Ovary (tissue), 9 donors: Measurements from ENCODE around the gene PARN. TPM values are rescaled to one million over a fixed set of nuclear protein-coding genes. Genes with fewer than 3 reads are reported as not detected.
A peak's percentile ranks its signal among the peaks of the same experiment; 100 is the strongest.

Experiments
- DNase-seq, 5 donors: peaks; one replicate each; pipeline ENCODE4 v3.0.0-alpha.2; 2019 to 2020
- H3K27ac ChIP-seq, 2 donors: fragments of 200-600 bp; one replicate each; pipeline versions ENCODE4 v1.5.1 to v1.8.0; 2019 to 2022
- H3K27me3 ChIP-seq: fragments of 200-600 bp; one replicate; pipeline ENCODE4 v1.8.0; 2022
- H3K36me3 ChIP-seq: fragments of 200-600 bp; sonication (generic); one replicate; pipeline ENCODE4 v1.5.1; 2019
- H3K4me1 ChIP-seq: one replicate; pipeline ENCODE4 v1.8.1; 2013; ENCODE audit warnings: mild to moderate bottlenecking, moderate library complexity; ENCODE audit not compliant: insufficient read depth
- H3K4me3 ChIP-seq: fragments of 200-600 bp; sonication (generic); one replicate; pipeline ENCODE4 v1.5.1; 2017
- H3K9me3 ChIP-seq, 2 donors: fragments of 200-600 bp in 1 of 2; sonication (generic) in 1 of 2; one replicate each; pipeline versions ENCODE4 v1.5.1 to v1.8.1; 2013 to 2019; ENCODE audit warnings: mild to moderate bottlenecking in 1 of 2, moderate library complexity in 1 of 2
- EP300 ChIP-seq: sonication (generic); formaldehyde crosslinking; IDR thresholded peaks from one replicate; pipeline ENCODE4 v1.6.1; 2017; ENCODE audit warnings: antibody characterized with exemption
- POLR2A ChIP-seq: fragments of 450-650 bp; IDR thresholded peaks from one replicate; pipeline ENCODE4 v1.6.1; 2017; ENCODE audit warnings: antibody characterized with exemption, mild to moderate bottlenecking, moderate library complexity
- WGBS, 3 donors: extraction: QIAGEN DNeasy Blood & Tissue Kit in 1 of 3; methylation state at CpG; one replicate each; pipeline versions ENCODE4 v1.1.5 to v1.1.7; 2013 to 2017; 5-methylcytosine and 5-hydroxymethylcytosine counted together
- intact Hi-C, 4 donors: fragments of 100-400 bp; cut with DNase I; formaldehyde crosslinking; loops; one replicate each; pipeline versions ENCODE4 v1.11.0 to v1.15.1; 2022 to 2023
- polyA plus RNA-seq, 2 donors: library from polyadenylated mRNA; stranded (reverse); fragments of 200-250 nt in 1 of 2; fragments of 350-450 nt in 1 of 2; fragmentation: Illumina TruSeq in 1 of 2; extraction: RNeasy Lipid Tissue Mini Kit (QIAGEN cat#74804) in 1 of 2; gene quantifications; one replicate each; pipeline ENCODE4 v1.2.3, GENCODE V29; 2013 to 2014
- total RNA-seq, 7 donors: library from RNA; depleted of rRNA in 2 of 7; stranded (reverse); fragments of >200 nt in 2 of 7; fragmentation: NEBNext Ultra II Directional in 3 of 7; extraction: Animal tissue kit (Norgen Biotek cat#: 25700) in 3 of 7; gene quantifications; one replicate each; pipeline versions ENCODE4 v1.1.0 to v1.2.4, GENCODE V29; 2016 to 2023
- TF ChIP-seq, protein P1 (sequence below), 3 donors: fragments of 450-650 bp in 2 of 3; fragments of 200-600 bp in 1 of 3; IDR thresholded peaks; one replicate each; pipeline versions ENCODE4 v1.5.1 to v1.8.0; 2016 to 2022; ENCODE audit warnings: antibody characterized with exemption in 3 of 3, mild to moderate bottlenecking in 1 of 3
- donor health status: DM: no; HTN: no; CAD: no; lungs with moderate emphysema.
- donor health status: DM: no; HTN: no; CAD: no.
- donor health status: Bipolar disorder and iron deficiency.
- donor health status: DM: yes; HTN: yes; CAD: no.
- donor health status: DM: no; HTN: no; CAD: no.
- donor health status: DM: yes; HTN: yes; CAD: no.

PARN gene
- total and polyA plus RNA-seq, 9 donors = 19.5 to 42.0 (median 29.0) TPM

DNA sequence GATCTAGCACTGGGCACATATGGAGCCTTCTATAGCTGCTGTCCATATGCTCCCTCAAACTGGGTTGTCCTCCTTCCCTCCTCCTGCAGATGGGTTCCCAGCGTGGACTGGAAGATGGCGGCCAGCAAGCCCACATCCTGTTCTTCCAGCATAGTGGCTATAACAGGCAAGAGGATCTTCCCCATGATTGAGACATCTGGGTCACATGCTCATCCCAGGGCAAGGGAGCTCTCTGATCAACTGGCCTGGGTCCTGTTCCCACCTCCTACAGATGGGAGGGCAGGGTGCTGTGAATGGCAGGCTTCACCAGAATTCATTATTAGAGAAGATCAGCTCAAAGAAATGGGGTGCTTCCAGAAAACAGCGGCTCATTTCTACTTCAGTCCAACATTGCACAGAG, 210.2 kb downstream of the PARN start:
- intact Hi-C loops = no loop called here
- Histone ChIP-seq H3K27me3 (no peaks in the 10 kb centered on the region), H3K27ac (no peak overlapping the region), H3K9me3 (no peaks in the 10 kb centered on the region), H3K4me1 (peaks cover 2% of the 10 kb centered on the region), H3K36me3 (no peaks in the 10 kb centered on the region), H3K4me3 (no peak overlapping the region)
- DNase-seq = no peak
- TF ChIP-seq EP300 = no peak
- TF ChIP-seq, protein P1, sequence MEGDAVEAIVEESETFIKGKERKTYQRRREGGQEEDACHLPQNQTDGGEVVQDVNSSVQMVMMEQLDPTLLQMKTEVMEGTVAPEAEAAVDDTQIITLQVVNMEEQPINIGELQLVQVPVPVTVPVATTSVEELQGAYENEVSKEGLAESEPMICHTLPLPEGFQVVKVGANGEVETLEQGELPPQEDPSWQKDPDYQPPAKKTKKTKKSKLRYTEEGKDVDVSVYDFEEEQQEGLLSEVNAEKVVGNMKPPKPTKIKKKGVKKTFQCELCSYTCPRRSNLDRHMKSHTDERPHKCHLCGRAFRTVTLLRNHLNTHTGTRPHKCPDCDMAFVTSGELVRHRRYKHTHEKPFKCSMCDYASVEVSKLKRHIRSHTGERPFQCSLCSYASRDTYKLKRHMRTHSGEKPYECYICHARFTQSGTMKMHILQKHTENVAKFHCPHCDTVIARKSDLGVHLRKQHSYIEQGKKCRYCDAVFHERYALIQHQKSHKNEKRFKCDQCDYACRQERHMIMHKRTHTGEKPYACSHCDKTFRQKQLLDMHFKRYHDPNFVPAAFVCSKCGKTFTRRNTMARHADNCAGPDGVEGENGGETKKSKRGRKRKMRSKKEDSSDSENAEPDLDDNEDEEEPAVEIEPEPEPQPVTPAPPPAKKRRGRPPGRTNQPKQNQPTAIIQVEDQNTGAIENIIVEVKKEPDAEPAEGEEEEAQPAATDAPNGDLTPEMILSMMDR (IDR thresholded peaks at IDR 0.05) = no peak
- no peak for TF ChIP-seq POLR2A
- 91 to 98% (median 95%) methylated on average over 3 of the region's 3 CpGs for WGBS, 3 donors

DNA sequence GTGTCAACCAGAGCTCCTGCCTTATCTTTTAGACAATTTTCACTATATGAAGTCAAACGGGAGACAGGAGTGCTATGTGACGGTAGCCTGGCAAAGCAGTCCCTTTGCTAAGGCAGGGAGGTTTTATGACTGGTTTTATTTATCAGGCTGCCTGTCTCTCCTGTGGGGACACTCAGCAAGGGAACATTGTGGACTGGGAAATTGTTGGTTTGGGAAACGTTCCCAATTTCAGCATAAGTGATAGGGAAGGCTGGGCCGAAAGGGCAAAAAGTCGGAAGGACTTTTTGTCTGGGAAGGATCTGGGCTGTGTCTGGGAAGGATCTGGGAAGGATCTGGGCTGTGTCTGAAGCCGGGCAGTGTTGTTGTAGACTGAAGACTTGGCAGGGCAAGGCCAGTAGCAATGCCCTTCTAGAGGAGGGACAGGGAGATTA, 211.2 kb downstream of the PARN start:
- no peaks in the 10 kb centered on the region for H3K9me3 ChIP-seq
- no peak for DNase-seq
- intact Hi-C loops = no loop called here
- WGBS, 3 donors = 53 to 65% (median 55%) methylated on average over 6 of the region's 6 CpGs
- no peaks in the 10 kb centered on the region for H3K36me3 ChIP-seq
- no peak overlapping the region for H3K4me3 ChIP-seq
- H3K27me3 ChIP-seq = no peaks in the 10 kb centered on the region
- no peak overlapping the region for H3K27ac ChIP-seq
- TF ChIP-seq, protein P1 (IDR thresholded peaks at IDR 0.05) = no peak
- no peak for TF ChIP-seq POLR2A
- peaks cover 2% of the 10 kb centered on the region for H3K4me1 ChIP-seq

DNA sequence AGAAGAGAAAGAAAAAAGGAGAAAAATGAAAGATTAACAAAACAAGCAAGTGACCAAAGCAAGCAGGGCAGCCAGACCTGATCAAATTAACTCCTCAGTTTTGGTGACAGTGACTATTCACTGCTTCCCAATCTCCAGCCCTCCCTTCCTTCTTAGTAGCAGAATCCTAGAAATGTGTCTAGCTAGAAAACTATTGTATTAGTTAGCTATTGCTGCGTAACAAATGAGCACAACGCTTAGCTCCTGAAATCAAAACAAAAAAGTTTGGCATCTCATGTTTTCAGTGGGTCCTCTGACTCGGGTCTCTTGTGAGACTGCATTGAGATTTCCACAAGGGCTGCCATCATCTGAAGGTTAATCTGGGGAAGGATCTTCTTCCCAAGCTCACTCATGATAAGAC, 213.9 kb downstream of the PARN start:
- no peak overlapping the region for H3K4me3 ChIP-seq
- TF ChIP-seq EP300 = no peak
- TF ChIP-seq POLR2A = no peak
- TF ChIP-seq, protein P1 (IDR thresholded peaks at IDR 0.05) = no peak
- H3K27ac ChIP-seq = no peak overlapping the region
- no peak for DNase-seq
- intact Hi-C loops = no loop called here
- H3K27me3 ChIP-seq = no peaks in the 10 kb centered on the region
- peaks cover 2% of the 10 kb centered on the region for H3K4me1 ChIP-seq
- H3K36me3 ChIP-seq = no peaks in the 10 kb centered on the region
- WGBS, 3 donors = 93 to 95% (median 94%) methylated on average over 3 of the region's 3 CpGs
- no peaks in the 10 kb centered on the region for H3K9me3 ChIP-seq

DNA sequence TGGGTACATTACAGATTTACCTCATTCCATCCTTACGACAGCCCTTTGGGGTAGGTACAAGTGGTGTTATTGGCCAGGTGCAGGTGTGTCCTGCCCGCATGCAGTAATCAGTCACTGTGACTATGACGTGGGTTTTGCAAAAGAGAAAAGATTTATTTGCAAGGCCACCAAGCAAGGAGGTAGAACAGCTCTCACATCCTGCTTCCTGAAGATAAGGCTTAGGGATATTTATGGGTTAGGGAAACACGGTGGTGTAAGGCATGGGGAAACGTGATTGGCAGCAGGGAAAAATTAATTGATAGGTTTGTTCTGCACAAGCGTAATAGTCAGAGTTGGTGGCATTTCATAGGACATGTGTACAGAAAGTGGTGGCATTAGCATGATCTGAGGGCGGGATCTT, 214.8 kb downstream of the PARN start:
- no peak overlapping the region for H3K4me3 ChIP-seq
- no peak for DNase-seq
- no peak for TF ChIP-seq EP300
- TF ChIP-seq, protein P1 (IDR thresholded peaks at IDR 0.05) = no peak
- no peaks in the 10 kb centered on the region for H3K4me1 ChIP-seq
- 75 to 82% (median 80%) methylated on average over 7 of the region's 7 CpGs for WGBS, 3 donors
- no peaks in the 10 kb centered on the region for H3K9me3 ChIP-seq
- H3K27ac ChIP-seq = no peak overlapping the region
- intact Hi-C loops = no loop called here
- no peaks in the 10 kb centered on the region for H3K27me3 ChIP-seq
- H3K36me3 ChIP-seq = no peaks in the 10 kb centered on the region

DNA sequence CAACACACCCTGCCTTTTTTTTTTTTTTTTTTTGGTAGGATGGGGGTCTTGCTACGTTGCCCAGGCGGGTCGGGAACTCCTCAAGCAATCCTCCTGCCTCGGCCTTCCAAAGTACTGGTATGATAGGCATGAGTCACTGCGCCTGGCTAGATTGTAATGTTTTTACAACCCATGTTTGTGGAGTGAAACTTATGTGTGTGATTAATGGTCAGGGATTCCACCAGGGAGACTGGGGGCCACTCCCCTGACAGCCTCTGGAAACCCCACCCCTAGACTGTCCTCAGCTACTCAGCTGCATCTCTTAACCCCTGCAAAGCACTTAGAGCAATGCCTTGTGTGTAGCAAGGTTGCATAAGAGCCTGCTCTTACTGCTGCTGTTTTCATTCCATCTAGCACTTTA, 220.5 kb downstream of the PARN start:
- no peak overlapping the region for H3K27ac ChIP-seq
- no peaks in the 10 kb centered on the region for H3K9me3 ChIP-seq
- 30 to 32% (median 32%) methylated on average over 5 of the region's 5 CpGs for WGBS, 3 donors
- H3K27me3 ChIP-seq = no peaks in the 10 kb centered on the region
- no peaks in the 10 kb centered on the region for H3K4me1 ChIP-seq
- DNase-seq = peak in 1 of 5 donors; percentile 24
- no peak overlapping the region for H3K4me3 ChIP-seq
- intact Hi-C loops = loop anchor here in 1 of 4 donors (10.0 kb wide), 1 partner anchor 115 kb away; no protein-coding TSS in a partner anchor
- no peak for TF ChIP-seq POLR2A
- no peaks in the 10 kb centered on the region for H3K36me3 ChIP-seq
